Stimulated activated CD4-positive, alpha-beta T cell treated with anti-CD3 and anti-CD28 coated beads, TNF-alpha, amount 100 ng/mL, for 24 hours (primary cell): Measurements from ENCODE around the gene RAB39A.
A peak's percentile ranks its signal among the peaks of the same experiment; 100 is the strongest.

ENCODE experiments used
- DNase-seq, 3 experiments: peaks; one replicate each; pipeline ENCODE4 v3.0.0-alpha.2; 2020; ENCODE audit warnings: low read depth in 3 of 3

Gene RAB39A

GRCh38 chr11:107961480-107961879, 33.2 kb downstream of the RAB39A start:
- no peak for DNase-seq

GRCh38 chr11:107962181-107962580, 33.9 kb downstream of the RAB39A start:
- no peak for DNase-seq

- DNase-seq, result no peak
Measured at GRCh38 chr11:107963091-107963490, 34.8 kb downstream of the RAB39A start.

- no peak for DNase-seq
Measured at GRCh38 chr11:107969219-107969618, 41.0 kb downstream of the RAB39A start.

- no peak for DNase-seq
Measured at GRCh38 chr11:107970049-107970448, 41.8 kb downstream of the RAB39A start.

GRCh38 chr11:107973641-107974040, 45.4 kb downstream of the RAB39A start:
- no peak for DNase-seq

GRCh38 chr11:107988397-107989158, 60.3 kb downstream of the RAB39A start:
- DNase-seq, result no peak

GRCh38 chr11:107991868-107992414, 63.7 kb downstream of the RAB39A start:
- DNase-seq, result no peak

- DNase-seq, result no peak
Measured at GRCh38 chr11:107996006-107996776, 67.9 kb downstream of the RAB39A start.

- no peak for DNase-seq
Measured at GRCh38 chr11:107998761-107999160, 70.5 kb downstream of the RAB39A start.

GRCh38 chr11:107999759-108000455, 71.7 kb downstream of the RAB39A start:
- no peak for DNase-seq

- no peak for DNase-seq
Measured at GRCh38 chr11:108002476-108002875, 74.2 kb downstream of the RAB39A start.

- no peak for DNase-seq
Measured at GRCh38 chr11:108003623-108004022, 75.4 kb downstream of the RAB39A start.

- no peak for DNase-seq
Measured at GRCh38 chr11:108007819-108008218, 79.6 kb downstream of the RAB39A start.

- DNase-seq, result peak; percentile 78 to 90 (median 84)
Measured at GRCh38 chr11:108008656-108009496, 80.6 kb downstream of the RAB39A start, which contains the start of gene CUL5. Gene CUL5 (plus strand): TSS chr11:108008898. CDS start chr11:108009349, 451 bp downstream.

GRCh38 chr11:108009497-108010370, 81.5 kb downstream of the RAB39A start:
- no peak for DNase-seq

GRCh38 chr11:108012139-108012725, 84.0 kb downstream of the RAB39A start:
- DNase-seq, result no peak
